Nephron progenitor cell (in vitro differentiated cells): ENCODE results near the gene RAD51B.

Source experiments
- DNase-seq: peaks from one replicate; pipeline ENCODE4 v3.0.0; 2021
- H3K27ac Mint-ChIP-seq: 2 replicates; pipeline ENCODE4 v1.8.0; 2021; ENCODE audit warnings: mild to moderate bottlenecking, moderate library complexity, mixed read lengths
- H3K27me3 Mint-ChIP-seq: 2 replicates; pipeline ENCODE4 v1.8.0; 2021; ENCODE audit warnings: mild to moderate bottlenecking, low read depth, mixed read lengths; ENCODE audit not compliant: poor library complexity
- H3K36me3 Mint-ChIP-seq: 2 replicates; pipeline ENCODE4 v1.8.0; 2021; ENCODE audit warnings: low read depth, mixed read lengths
- H3K4me1 Mint-ChIP-seq: 2 replicates; pipeline ENCODE4 v1.8.0; 2021; ENCODE audit warnings: mixed read lengths
- H3K4me3 Mint-ChIP-seq: 2 replicates; pipeline ENCODE4 v1.8.0; 2021; ENCODE audit warnings: mild to moderate bottlenecking, moderate library complexity, mixed read lengths
- H3K9me3 Mint-ChIP-seq: 2 replicates; pipeline ENCODE4 v1.8.0; 2021; ENCODE audit warnings: mild to moderate bottlenecking, moderate library complexity, mixed read lengths
- CTCF ChIP-seq: fragments of 200-600 bp; sonication (generic); IDR thresholded peaks from 2 replicates; pipeline ENCODE4 v1.5.0; 2021; ENCODE audit warnings: antibody characterized with exemption

The RAD51B gene

GRCh38 chr14:68088451-68088854 is 268.9 kb downstream of the RAD51B start:
- peak overlapping the region; percentile 55 for H3K4me3 Mint-ChIP-seq
- no peaks in the 10 kb centered on the region for H3K27me3 Mint-ChIP-seq
- peaks cover 15% of the 10 kb centered on the region for H3K36me3 Mint-ChIP-seq
- H3K4me1 Mint-ChIP-seq = peaks cover 56% of the 10 kb centered on the region
- peak overlapping the region; percentile 98 for H3K27ac Mint-ChIP-seq
- DNase-seq = peak; percentile 18
- TF ChIP-seq CTCF = no peak
- peaks cover 24% of the 10 kb centered on the region for H3K9me3 Mint-ChIP-seq

GRCh38 chr14:68089146-68089731 is 269.7 kb downstream of the RAD51B start:
- Mint-ChIP-seq H3K27ac (peak overlapping the region; percentile 98), H3K4me1 (peaks cover 48% of the 10 kb centered on the region), H3K9me3 (peaks cover 30% of the 10 kb centered on the region), H3K4me3 (peak overlapping the region; percentile 55), H3K36me3 (peaks cover 23% of the 10 kb centered on the region), H3K27me3 (no peaks in the 10 kb centered on the region)
- no peak for TF ChIP-seq CTCF
- peak; percentile 25 for DNase-seq

- no peak for TF ChIP-seq CTCF
- Mint-ChIP-seq H3K36me3 (peaks cover 59% of the 10 kb centered on the region), H3K27ac (no peak overlapping the region), H3K4me3 (no peak overlapping the region), H3K27me3 (no peaks in the 10 kb centered on the region), H3K4me1 (peaks cover 21% of the 10 kb centered on the region), H3K9me3 (peaks cover 61% of the 10 kb centered on the region)
- DNase-seq = no peak
Observed at GRCh38 chr14:68094158-68094557, 274.6 kb downstream of the RAD51B start.

- no peak for TF ChIP-seq CTCF
- DNase-seq = no peak
- Mint-ChIP-seq H3K27me3 (no peaks in the 10 kb centered on the region), H3K4me1 (peaks cover 21% of the 10 kb centered on the region), H3K27ac (no peak overlapping the region), H3K9me3 (peaks cover 67% of the 10 kb centered on the region), H3K36me3 (peaks cover 65% of the 10 kb centered on the region), H3K4me3 (no peak overlapping the region)
Observed at GRCh38 chr14:68094752-68095151, 275.2 kb downstream of the RAD51B start.

- Mint-ChIP-seq H3K27ac (no peak overlapping the region), H3K4me1 (peaks cover 18% of the 10 kb centered on the region), H3K36me3 (peaks cover 84% of the 10 kb centered on the region), H3K4me3 (no peak overlapping the region), H3K9me3 (peaks cover 74% of the 10 kb centered on the region), H3K27me3 (peaks cover 3% of the 10 kb centered on the region)
- no peak for DNase-seq
- no peak for TF ChIP-seq CTCF
Observed at GRCh38 chr14:68097727-68098126, 278.1 kb downstream of the RAD51B start.

GRCh38 chr14:68098834-68099233 is 279.3 kb downstream of the RAD51B start:
- H3K4me1 Mint-ChIP-seq = peaks cover 23% of the 10 kb centered on the region
- H3K4me3 Mint-ChIP-seq = no peak overlapping the region
- TF ChIP-seq CTCF = no peak
- DNase-seq = no peak
- peaks cover 90% of the 10 kb centered on the region for H3K36me3 Mint-ChIP-seq
- peaks cover 3% of the 10 kb centered on the region for H3K27me3 Mint-ChIP-seq
- peaks cover 78% of the 10 kb centered on the region for H3K9me3 Mint-ChIP-seq
- H3K27ac Mint-ChIP-seq = no peak overlapping the region
